ENCODE data around the gene EXTL1.

- TF ChIP-seq CTCF (IDR thresholded peaks at IDR 0.05) (no peak), POLR2AphosphoS5 (IDR thresholded peaks at IDR 0.05) (no peak), EP300 (IDR thresholded peaks at IDR 0.05) (no peak)
Measured at GRCh38 chr1:25992689-25993171, 28.8 kb upstream of the EXTL1 start.
